Osteoblast (primary cell): Measurements from ENCODE around the gene SMIM32. TPM values are rescaled to one million over a fixed set of nuclear protein-coding genes. Genes with fewer than 3 reads are reported as not detected.

Experiments
- DNase-seq: peaks from one replicate; pipeline ENCODE4 v3.0.0; 2011; ENCODE audit warnings: low spot score, mixed read lengths; ENCODE audit not compliant: insufficient read length; ENCODE audit errors: missing footprints
- H2AFZ ChIP-seq: 2 replicates; pipeline ENCODE4 v1.6.0; 2011; ENCODE audit warnings: mild to moderate bottlenecking, low read length
- H3K27ac ChIP-seq: 2 replicates; pipeline ENCODE4 v1.5.1; 2011; ENCODE audit warnings: mild to moderate bottlenecking, low read depth, low read length, moderate library complexity
- H3K27me3 ChIP-seq: 2 replicates; pipeline ENCODE4 v1.6.0; 2012; ENCODE audit warnings: mild to moderate bottlenecking, control low read depth, inconsistent platforms, low read length, moderate library complexity; ENCODE audit not compliant: insufficient read depth
- H3K36me3 ChIP-seq: 2 replicates; pipeline ENCODE4 v1.5.1; 2011; ENCODE audit warnings: mild to moderate bottlenecking, low read length, control low read depth, moderate library complexity; ENCODE audit not compliant: insufficient read depth
- H3K4me1 ChIP-seq: 2 replicates; pipeline ENCODE4 v1.5.1; 2011; ENCODE audit warnings: mild to moderate bottlenecking, low read length, control low read depth, moderate library complexity; ENCODE audit not compliant: insufficient read depth
- H3K4me2 ChIP-seq: 2 replicates; pipeline ENCODE4 v1.6.0; 2011; ENCODE audit warnings: mild to moderate bottlenecking, low read length; ENCODE audit not compliant: insufficient read depth
- H3K4me3 ChIP-seq: fragments of 200-600 bp; sonication (generic); 3 replicates; pipeline ENCODE4 v1.5.1; 2012; ENCODE audit warnings: mild to moderate bottlenecking, low read length, inconsistent platforms; ENCODE audit not compliant: insufficient read depth
- H3K79me2 ChIP-seq: 2 replicates; pipeline ENCODE4 v1.6.0; 2012; ENCODE audit warnings: mild to moderate bottlenecking, low read length, control low read depth, inconsistent platforms; ENCODE audit not compliant: insufficient read depth
- H3K9me3 ChIP-seq: 2 replicates; pipeline ENCODE4 v1.5.1; 2011; ENCODE audit warnings: low read depth, low read length, control low read depth
- H4K20me1 ChIP-seq: 2 replicates; pipeline ENCODE4 v1.6.0; 2012; ENCODE audit warnings: mild to moderate bottlenecking, low read length, control low read depth; ENCODE audit not compliant: insufficient read depth
- CTCF ChIP-seq: IDR thresholded peaks from 2 replicates; pipeline ENCODE4 v1.5.1; 2011; ENCODE audit warnings: mild to moderate bottlenecking, low read depth, low read length, moderate library complexity; ENCODE audit errors: extremely low read depth
- total RNA-seq: library from RNA; depleted of rRNA; stranded (reverse); fragments of >200 nt; gene quantifications from 2 replicates; pipeline ENCODE4 v1.2.3, GENCODE V29; 2012

Gene SMIM32
- total RNA-seq, 1 donor, result not detected

GRCh38 chr5:136164226-136164625 is 28.7 kb downstream of the SMIM32 start:
- Histone ChIP-seq H4K20me1 (no peaks in the 10 kb centered on the region), H3K27me3 (no peaks in the 10 kb centered on the region), H3K27ac (no peak overlapping the region), H3K4me2 (no peak overlapping the region), H3K4me1 (no peaks in the 10 kb centered on the region), H3K36me3 (peaks cover 33% of the 10 kb centered on the region), H3K4me3 (no peak overlapping the region), H3K9me3 (no peaks in the 10 kb centered on the region), H2AFZ (no peak overlapping the region), H3K79me2 (peaks cover 55% of the 10 kb centered on the region)
- no peak for DNase-seq
- TF ChIP-seq CTCF, result no peak

GRCh38 chr5:136162008-136162407 is 31.0 kb downstream of the SMIM32 start:
- no peak overlapping the region for H3K4me3 ChIP-seq
- no peaks in the 10 kb centered on the region for H3K9me3 ChIP-seq
- no peak overlapping the region for H3K27ac ChIP-seq
- H3K4me2 ChIP-seq, result no peak overlapping the region
- H3K4me1 ChIP-seq, result peaks cover 2% of the 10 kb centered on the region
- no peak overlapping the region for H2AFZ ChIP-seq
- no peak for TF ChIP-seq CTCF
- H4K20me1 ChIP-seq, result no peaks in the 10 kb centered on the region
- DNase-seq, result no peak
- peaks cover 62% of the 10 kb centered on the region for H3K79me2 ChIP-seq
- H3K27me3 ChIP-seq, result no peaks in the 10 kb centered on the region
- peaks cover 29% of the 10 kb centered on the region for H3K36me3 ChIP-seq

GRCh38 chr5:136159457-136159856 is 33.5 kb downstream of the SMIM32 start:
- Histone ChIP-seq H3K79me2 (peaks cover 74% of the 10 kb centered on the region), H3K4me2 (no peak overlapping the region), H4K20me1 (no peaks in the 10 kb centered on the region), H3K4me1 (peaks cover 2% of the 10 kb centered on the region), H3K27ac (peak overlapping the region; percentile 25), H3K36me3 (peaks cover 35% of the 10 kb centered on the region), H3K4me3 (no peak overlapping the region), H3K9me3 (no peaks in the 10 kb centered on the region), H3K27me3 (no peaks in the 10 kb centered on the region), H2AFZ (no peak overlapping the region)
- TF ChIP-seq CTCF, result no peak
- peak; percentile 37 for DNase-seq

GRCh38 chr5:136157514-136157913 is 35.4 kb downstream of the SMIM32 start:
- H3K4me1 ChIP-seq, result peaks cover 2% of the 10 kb centered on the region

More at GRCh38 chr5:136157514-136157913, 35.4 kb downstream of the SMIM32 start:
- Histone ChIP-seq H3K36me3 (peaks cover 36% of the 10 kb centered on the region), H3K27me3 (no peaks in the 10 kb centered on the region), H3K4me3 (no peak overlapping the region), H3K27ac (no peak overlapping the region), H3K79me2 (peaks cover 79% of the 10 kb centered on the region), H4K20me1 (peaks cover 7% of the 10 kb centered on the region), H2AFZ (no peak overlapping the region), H3K4me2 (no peak overlapping the region), H3K9me3 (no peaks in the 10 kb centered on the region)
- no peak for DNase-seq
- TF ChIP-seq CTCF, result no peak
